Immature natural killer cell (primary cell): ENCODE data around the gene DCAF10. TPM values are rescaled to one million over a fixed set of nuclear protein-coding genes. Genes with fewer than 3 reads are reported as not detected.
A peak's percentile ranks its signal among the peaks of the same experiment; 100 is the strongest.
"Not testable (repeated sequence)": the region's sequence is repeated elsewhere in the genome, so short reads cannot be mapped to it uniquely, and the experiment has no call there.

ENCODE experiments used
- DNase-seq, 3 donors: peaks; one replicate each; pipeline ENCODE4 v3.0.0; 2022; ENCODE audit warnings: mixed read lengths in 1 of 3
- H3K27ac Mint-ChIP-seq, 6 donors: one replicate each; pipeline ENCODE4 v1.8.0; 2020; ENCODE audit warnings: mixed read lengths in 6 of 6, mild to moderate bottlenecking in 5 of 6, inconsistent platforms in 4 of 6, moderate library complexity in 3 of 6
- H3K27me3 Mint-ChIP-seq, 3 donors: one replicate each; pipeline ENCODE4 v1.8.0; 2020 to 2021; ENCODE audit warnings: low read depth in 3 of 3, mild to moderate bottlenecking in 3 of 3, mixed read lengths in 3 of 3, moderate library complexity in 3 of 3, inconsistent platforms in 1 of 3
- H3K36me3 Mint-ChIP-seq, 3 donors: one replicate each; pipeline ENCODE4 v1.8.0; 2020; ENCODE audit warnings: mixed read lengths in 3 of 3, inconsistent platforms in 2 of 3, mild to moderate bottlenecking in 2 of 3
- H3K4me1 Mint-ChIP-seq, 2 donors: one replicate each; pipeline ENCODE4 v1.8.0; 2020; ENCODE audit warnings: inconsistent platforms in 2 of 2, mild to moderate bottlenecking in 2 of 2, mixed read lengths in 2 of 2, moderate library complexity in 1 of 2
- H3K4me3 Mint-ChIP-seq, 5 donors: one replicate each; pipeline ENCODE4 v1.8.0; 2020; ENCODE audit warnings: mild to moderate bottlenecking in 5 of 5, mixed read lengths in 5 of 5, inconsistent platforms in 3 of 5, moderate library complexity in 3 of 5
- H3K9me3 Mint-ChIP-seq, 6 donors: one replicate each; pipeline ENCODE4 v1.8.0; 2020; ENCODE audit warnings: mild to moderate bottlenecking in 6 of 6, mixed read lengths in 6 of 6, inconsistent platforms in 4 of 6, moderate library complexity in 3 of 6
- polyA plus RNA-seq, 3 donors: library from polyadenylated mRNA; unstranded; fragments of 300-500 nt; fragmentation: Illumina TruSeq; gene quantifications; one replicate each; pipeline ENCODE4 v1.2.3, GENCODE V29; 2021

DCAF10 gene
- polyA plus RNA-seq, 3 donors from 2014 or later = 16.2 to 31.0 (median 28.4) TPM

GRCh38 chr9:37909836-37910235 is 109.2 kb downstream of the DCAF10 start:
- not testable (repeated sequence) for H3K4me3 Mint-ChIP-seq, H3K4me1 Mint-ChIP-seq, H3K36me3 Mint-ChIP-seq, DNase-seq, H3K27ac Mint-ChIP-seq, H3K27me3 Mint-ChIP-seq, H3K9me3 Mint-ChIP-seq

GRCh38 chr9:37910271-37910670 is 109.7 kb downstream of the DCAF10 start:
- no peak for DNase-seq
- Mint-ChIP-seq H3K4me3 (no peak overlapping the region), H3K4me1 (peaks cover 0 to 2% of the 10 kb centered on the region in 2 donors), H3K9me3 (no peaks in the 10 kb centered on the region), H3K27me3 (no peaks in the 10 kb centered on the region), H3K36me3 (no peaks in the 10 kb centered on the region), H3K27ac (no peak overlapping the region)

- Mint-ChIP-seq H3K4me1 (peaks cover 0 to 2% of the 10 kb centered on the region in 2 donors), H3K27me3 (no peaks in the 10 kb centered on the region), H3K9me3 (no peaks in the 10 kb centered on the region), H3K27ac (no peak overlapping the region), H3K36me3 (no peaks in the 10 kb centered on the region), H3K4me3 (no peak overlapping the region)
- no peak for DNase-seq
Observed at GRCh38 chr9:37911271-37911681, 110.7 kb downstream of the DCAF10 start.

GRCh38 chr9:37913480-37914153 is 113.0 kb downstream of the DCAF10 start:
- Mint-ChIP-seq H3K9me3 (peaks cover 0 to 2% (median 0%) of the 10 kb centered on the region in 6 donors), H3K4me3 (no peak overlapping the region), H3K4me1 (peaks cover 18 to 22% of the 10 kb centered on the region in 2 donors), H3K27me3 (no peaks in the 10 kb centered on the region), H3K27ac (no peak overlapping the region), H3K36me3 (no peaks in the 10 kb centered on the region)
- peak; percentile 69 to 75 (median 70) for DNase-seq

- peaks cover 0 to 2% (median 0%) of the 10 kb centered on the region in 6 donors for H3K9me3 Mint-ChIP-seq
Observed at GRCh38 chr9:37914154-37914551, 113.6 kb downstream of the DCAF10 start.

GRCh38 chr9:37914701-37915358 is 114.2 kb downstream of the DCAF10 start:
- Mint-ChIP-seq H3K4me1 (peaks cover 18 to 22% of the 10 kb centered on the region in 2 donors), H3K36me3 (no peaks in the 10 kb centered on the region), H3K4me3 (no peak overlapping the region), H3K27ac (no peak overlapping the region), H3K27me3 (no peaks in the 10 kb centered on the region), H3K9me3 (peaks cover 0 to 2% (median 0%) of the 10 kb centered on the region in 6 donors)
- DNase-seq = no peak

More at GRCh38 chr9:37914154-37914551, 113.6 kb downstream of the DCAF10 start:
- H3K27me3 Mint-ChIP-seq = no peaks in the 10 kb centered on the region
- DNase-seq = no peak
- H3K36me3 Mint-ChIP-seq = no peaks in the 10 kb centered on the region
- no peak overlapping the region for H3K4me3 Mint-ChIP-seq
- peaks cover 18 to 22% of the 10 kb centered on the region in 2 donors for H3K4me1 Mint-ChIP-seq
- no peak overlapping the region for H3K27ac Mint-ChIP-seq

DNA sequence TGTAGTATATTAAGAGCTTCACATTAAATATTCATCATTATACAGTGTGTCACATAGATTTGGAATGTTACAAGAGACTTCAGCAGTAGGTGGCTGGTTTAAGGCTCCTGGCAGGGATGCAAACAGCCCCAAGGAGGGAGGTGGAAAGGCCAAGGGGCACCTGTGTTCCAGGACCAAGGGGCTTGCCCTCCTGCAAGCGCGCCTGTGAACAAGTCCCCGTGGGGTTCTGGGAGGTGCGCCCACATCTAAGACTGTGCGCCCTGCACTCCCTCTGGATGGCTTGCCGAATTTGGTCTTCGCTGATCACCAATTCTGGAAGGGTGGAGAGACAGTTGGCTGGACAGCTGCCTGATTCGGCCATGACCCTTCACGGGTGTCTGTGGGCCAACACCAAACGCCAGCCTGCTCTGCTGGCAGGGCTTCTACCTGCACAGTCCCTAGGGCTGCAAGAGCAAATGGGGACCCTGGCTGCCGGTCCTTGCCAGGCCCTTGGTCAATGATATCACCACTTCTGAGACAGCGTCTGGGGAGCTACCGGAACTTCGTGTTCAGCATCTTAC is 115.4 kb downstream of the DCAF10 start:
- Mint-ChIP-seq H3K27ac (peak overlapping the region in 2 of 6 donors; percentile 25 to 71), H3K27me3 (no peaks in the 10 kb centered on the region), H3K9me3 (peaks cover 0 to 2% (median 0%) of the 10 kb centered on the region in 6 donors), H3K36me3 (no peaks in the 10 kb centered on the region), H3K4me1 (peaks cover 18 to 22% of the 10 kb centered on the region in 2 donors), H3K4me3 (no peak overlapping the region)
- no peak for DNase-seq

DNA sequence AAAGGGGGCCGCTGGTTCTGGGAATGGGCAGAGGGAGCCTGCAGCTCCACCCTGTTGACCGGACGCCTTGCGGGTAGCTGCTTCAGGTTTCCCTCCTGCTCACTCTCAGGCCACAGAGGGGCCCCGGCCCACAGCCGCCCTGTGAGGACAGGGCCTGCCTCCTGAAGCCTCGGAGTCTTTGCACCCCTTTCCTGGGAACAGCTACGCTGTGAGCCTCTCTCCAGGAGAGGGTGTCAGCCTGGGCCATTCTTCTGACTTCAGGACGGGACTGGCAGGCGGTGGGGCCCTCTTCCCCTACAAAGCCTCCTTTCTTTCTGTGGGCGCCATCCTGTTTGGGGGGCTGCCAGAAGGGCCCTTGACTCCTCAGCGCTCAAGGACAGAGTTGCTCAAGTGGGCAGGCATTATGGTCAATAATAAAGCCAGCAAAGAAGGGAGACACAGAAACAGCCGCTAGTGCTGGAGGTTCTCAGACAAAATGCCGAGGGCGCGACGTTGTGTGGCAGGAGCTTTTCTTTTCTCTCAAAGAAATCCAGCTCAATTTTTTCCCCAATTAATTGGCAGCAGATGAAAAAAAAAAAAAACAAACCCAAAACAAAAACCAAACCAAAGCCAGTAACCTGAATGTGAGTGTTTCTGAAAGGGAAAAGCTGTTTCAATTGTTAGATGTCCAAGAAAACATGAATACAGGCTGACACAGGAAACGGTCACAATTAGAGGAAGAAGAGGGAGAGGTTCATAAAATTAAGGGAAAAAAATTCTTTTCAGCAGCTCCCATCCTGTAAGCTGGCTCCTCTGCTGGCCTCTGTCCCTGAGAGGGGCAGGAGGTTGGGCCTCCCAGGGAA is 116.1 kb downstream of the DCAF10 start:
- Mint-ChIP-seq H3K9me3 (peaks cover 0 to 2% (median 0%) of the 10 kb centered on the region in 6 donors), H3K4me3 (peak overlapping the region; percentile 3 to 69 (median 18)), H3K4me1 (peaks cover 18 to 22% of the 10 kb centered on the region in 2 donors)

More for the DNA sequence above, 116.1 kb downstream of the DCAF10 start:
- Mint-ChIP-seq H3K36me3 (no peaks in the 10 kb centered on the region), H3K27me3 (peaks cover 0 to 2% (median 0%) of the 10 kb centered on the region in 3 donors), H3K27ac (peak overlapping the region in 1 of 6 donors; percentile 56)
- no peak for DNase-seq

Other genes with a start within 250 kb of the DCAF10 start
- gene FBXO10, start 224.4 kb upstream of the DCAF10 start, polyA plus RNA-seq = 1 to 10 TPM in 1 of 3 donors, under 1 TPM in 1, not detected in 1; 0.49 to 1.1 TPM
- 100 to 1,000 TPM; 174 to 205 (median 183) TPM for gene TOMM5, start 208.2 kb upstream of the DCAF10 start, polyA plus RNA-seq
- gene FRMPD1, start 149.8 kb upstream of the DCAF10 start, polyA plus RNA-seq = not detected
- gene TRMT10B, start 47.0 kb upstream of the DCAF10 start, polyA plus RNA-seq = 10 to 100 TPM in 1 of 3 donors, 1 to 10 TPM in 2; 7.8 to 11.9 (median 9.2) TPM
- 10 to 100 TPM; 16.5 to 26.2 (median 22.5) TPM for gene EXOSC3, start 15.7 kb upstream of the DCAF10 start, polyA plus RNA-seq
- gene SLC25A51, start 103.3 kb downstream of the DCAF10 start, polyA plus RNA-seq = 10 to 100 TPM in 2 of 3 donors, 1 to 10 TPM in 1; 3.6 to 12.5 (median 10.7) TPM